Placental pericyte (primary cell): ENCODE data around the gene TMEM200A. TPM values are rescaled to one million over a fixed set of nuclear protein-coding genes. Genes with fewer than 3 reads are reported as not detected.

Experiments used
- total RNA-seq: library from RNA; depleted of rRNA; stranded (reverse); fragments of >200 nt; gene quantifications from 2 replicates; pipeline ENCODE4 v1.2.3, GENCODE V29; 2012

The TMEM200A gene
- total RNA-seq: 184 and 257 TPM in 2 replicates

GRCh38 chr6:130365166-130366106 is at the start of gene TMEM200A:
Gene TMEM200A (plus strand): TSS chr6:130366017. CDS start chr6:130440423, 74,406 bp downstream.

Other genes with a start within 250 kb of the TMEM200A start
- 9.6 and 21.0 TPM in 2 replicates for gene SAMD3, start 143.1 kb upstream of the TMEM200A start, total RNA-seq